Measurements from ENCODE around the gene CAV2. TPM values are rescaled to one million over a fixed set of nuclear protein-coding genes. Genes with fewer than 3 reads are reported as not detected.

CAV2 gene
- total and polyA plus RNA-seq, 2 of the 8 experiments (the other 6 are each of a cell fraction or from before 2014, with no cell fraction given) = 2.8 to 4.7 TPM

GRCh38 chr7:116465125-116465524 lies 34.4 kb upstream of the CAV2 start:
- 97% methylated on average over 2 of the region's 2 CpGs; no CpG with 5 or more reads in 1 of the 2 experiments for WGBS, 2 experiments (ENCODE audit: extremely low coverage in 1 of 2, insufficient coverage in 1 of 2, insufficient read length in 1 of 2, insufficient replicate concordance in 2 of 2, low coverage in 1 of 2, low lambda C conversion rate in 2 of 2, missing lambda C conversion rate in 1 of 2)
- Histone ChIP-seq H3K4ac (replicated peaks; ENCODE audit: insufficient read length, low read depth, low read length) (no peak overlapping the region), H4K8ac (ENCODE audit: extremely low read depth, insufficient read depth, low read length) (no peak overlapping the region), H2BK12ac (ENCODE audit: low read depth, low read length) (no peak overlapping the region), H3K4me1 (replicated peaks in 1 of 4; ENCODE audit: control insufficient read depth in 3 of 4, insufficient read depth in 4 of 4, low read length in 3 of 4) (no peaks in the 10 kb centered on the region), H3K4me2 (ENCODE audit: insufficient read depth in 1 of 2, low read depth in 2 of 2, low read length in 2 of 2) (no peak overlapping the region), H3K36me3 (ENCODE audit: control insufficient read depth in 2 of 4, insufficient read depth in 4 of 4, low read length in 3 of 4) (no peaks in the 10 kb centered on the region), H3K27ac (ENCODE audit: low read depth, low read length) (no peak overlapping the region), H3K4me3 (ENCODE audit: extremely low read depth in 1 of 4, insufficient read depth in 2 of 4, low read depth in 3 of 4, low read length in 4 of 4) (no peak overlapping the region), H2AFZ (ENCODE audit: low read length) (no peak overlapping the region), H3K56ac (replicated peaks; ENCODE audit: insufficient read length, low read depth, low read length) (no peak overlapping the region), H3K23ac (ENCODE audit: insufficient read length) (no peak overlapping the region), H3K14ac (ENCODE audit: insufficient read length) (no peak overlapping the region), H3K9ac (replicated peaks in 1 of 4; ENCODE audit: extremely low read depth in 1 of 4, low read depth in 3 of 4, low read length in 3 of 4) (no peak overlapping the region), H2AK5ac (ENCODE audit: low read depth, low read length) (no peak overlapping the region), H3K27me3 (replicated peaks in 1 of 4; ENCODE audit: control insufficient read depth in 3 of 4, extremely low read depth in 1 of 4, insufficient read depth in 3 of 4, low read length in 3 of 4) (no peaks in the 10 kb centered on the region), H3K18ac (ENCODE audit: extremely low read depth, low read length) (no peak overlapping the region), H3K23me2 (ENCODE audit: low read depth, low read length) (no peaks in the 10 kb centered on the region), H2BK15ac (ENCODE audit: low read length) (no peak overlapping the region), H3K79me1 (ENCODE audit: low read depth, low read length) (no peaks in the 10 kb centered on the region), H2BK5ac (ENCODE audit: low read depth, low read length) (no peak overlapping the region), H2BK120ac (replicated peaks; ENCODE audit: low read depth, low read length) (no peak overlapping the region), H4K91ac (replicated peaks; ENCODE audit: insufficient read length, low read length) (no peak overlapping the region), H3K79me2 (ENCODE audit: control insufficient read depth in 1 of 2, insufficient read depth in 2 of 2, low read length in 2 of 2) (no peaks in the 10 kb centered on the region), H4K5ac (ENCODE audit: insufficient read length, low read depth, low read length) (no peak overlapping the region), H3K9me3 (ENCODE audit: insufficient read depth in 2 of 2, low read depth in 1 of 2, low read length in 1 of 2) (no peaks in the 10 kb centered on the region), H2BK20ac (ENCODE audit: low read length) (no peak overlapping the region), H4K20me1 (replicated peaks in 1 of 2; ENCODE audit: control insufficient read depth in 1 of 2, insufficient read depth in 2 of 2, low read length in 2 of 2) (no peaks in the 10 kb centered on the region)
- POLR2A ChIA-PET (ENCODE audit: partially characterized antibody) = no interaction called here
- DNase-seq (ENCODE audit: low read depth in 1 of 2, low spot score in 2 of 2) = no peak
- CTCF ChIA-PET (ENCODE audit: partially characterized antibody) = interaction anchor here (1.0 to 1.6 kb wide), 3 partner anchors 14 to 206 kb away, joined by 3 to 4 read pairs (median 3); no protein-coding TSS in a partner anchor
- FAIRE-seq = no peak
- TF ChIP-seq E2F6 (IDR thresholded peaks at IDR 0.05) = 0 out of 2 replicates have a peak, but pooled peaks have one; percentile 25
